Transverse colon (tissue), 4 donors: ENCODE results near the gene COL6A1. TPM values are rescaled to one million over a fixed set of nuclear protein-coding genes. Genes with fewer than 3 reads are reported as not detected.

Source experiments
- DNase-seq: peaks from one replicate; pipeline ENCODE4 v3.0.0-alpha.2; 2019
- H3K27ac ChIP-seq, 4 donors: fragments of 200-600 bp; sonication (generic); 2 replicates each; pipeline ENCODE4 v1.5.1; 2016 to 2018; ENCODE audit warnings: inconsistent platforms in 4 of 4
- H3K27me3 ChIP-seq: fragments of 200-600 bp; sonication (generic); 2 replicates; pipeline ENCODE4 v1.5.1; 2017; ENCODE audit warnings: inconsistent platforms
- H3K36me3 ChIP-seq, 4 donors: fragments of 200-600 bp; sonication (generic); 2 replicates each; pipeline ENCODE4 v1.5.1; 2017 to 2019; ENCODE audit warnings: inconsistent platforms in 4 of 4
- H3K4me1 ChIP-seq, 4 donors: fragments of 200-600 bp; sonication (generic); 2 replicates each; pipeline ENCODE4 v1.5.1; 2017 to 2020; ENCODE audit warnings: inconsistent platforms in 4 of 4
- H3K4me3 ChIP-seq, 4 donors: fragments of 200-600 bp; sonication (generic); 1 replicate in 1 of 4; 2 replicates in 3 of 4; pipeline versions ENCODE4 v1.5.1 to v1.6.1; 2017 to 2019; ENCODE audit warnings: inconsistent platforms in 4 of 4
- H3K9me3 ChIP-seq, 2 donors: fragments of 200-600 bp; sonication (generic); 2 replicates each; pipeline ENCODE4 v1.5.1; 2017 to 2019; ENCODE audit warnings: inconsistent platforms in 2 of 2
- CTCF ChIP-seq, 5 experiments: fragments of 200-600 bp in 3 of 5; fragments of 450-650 bp in 2 of 5; sonication (generic) in 3 of 5; IDR thresholded peaks; 1 replicate in 2 of 5; 2 replicates in 3 of 5; pipeline ENCODE4 v1.5.1; 2016 to 2017; ENCODE audit warnings: antibody characterized with exemption in 5 of 5, inconsistent platforms in 3 of 5, mild to moderate bottlenecking in 2 of 5, moderate library complexity in 1 of 5
- EP300 ChIP-seq: sonication (generic); formaldehyde crosslinking; IDR thresholded peaks from one replicate; pipeline ENCODE4 v1.6.1; 2017; ENCODE audit warnings: antibody characterized with exemption, low read depth
- POLR2A ChIP-seq: fragments of 450-650 bp; IDR thresholded peaks from one replicate; pipeline ENCODE4 v1.6.1; 2016; ENCODE audit warnings: antibody characterized with exemption, mild to moderate bottlenecking, moderate library complexity
- POLR2AphosphoS5 ChIP-seq, 3 donors: sonication (generic); formaldehyde crosslinking; IDR thresholded peaks; one replicate each; pipeline ENCODE4 v1.6.1; 2016; ENCODE audit warnings: antibody characterized with exemption in 3 of 3
- WGBS, 2 donors: methylation state at CpG; one replicate each; pipeline ENCODE4 v1.1.5; 2018; ENCODE audit warnings: low coverage in 1 of 2; 5-methylcytosine and 5-hydroxymethylcytosine counted together
- in situ Hi-C, 4 donors: fragments of 200-750 bp; cut with MboI; loops; one replicate each; pipeline versions ENCODE4 v1.15.0 to v1.15.1; 2017; ENCODE audit warnings: low sequenced_read_pairs in 3 of 4, low pct_ligation_motif_present in 1 of 4, low pct_unique_long_range_greater_than_20kb in 1 of 4
- intact Hi-C: fragments of 100-400 bp; cut with DNase I; formaldehyde crosslinking; loops from one replicate; pipeline ENCODE4 v1.15.1; 2023; ENCODE audit warnings: low total_unique reads
- total RNA-seq, 4 donors: library from RNA; depleted of rRNA; stranded (reverse); fragments of >200 nt; gene quantifications; one replicate each; pipeline ENCODE4 v1.1.0, GENCODE V29; 2016

The COL6A1 gene
- total RNA-seq, 4 donors from 2014 or later: 166 to 580 (median 346) TPM

GRCh38 chr21:45972353-45972715 is 9.2 kb upstream of the COL6A1 start:
- Histone ChIP-seq H3K36me3 (no peaks in the 10 kb centered on the region), H3K4me3 (peak overlapping the region; percentile 31 to 57 (median 36)), H3K27ac (peak overlapping the region; percentile 87 to 96 (median 90)), H3K9me3 (no peaks in the 10 kb centered on the region), H3K27me3 (peaks cover 53% of the 10 kb centered on the region), H3K4me1 (peaks cover 45 to 61% (median 47%) of the 10 kb centered on the region in 4 donors)
- DNase-seq: peak; percentile 13
- intact Hi-C loops: loop anchor here (1.0 to 10.0 kb wide), 3 partner anchors 52 to 140 kb away; partner anchors contain the start of gene COL6A2
- in situ Hi-C loops: loop anchor here in 1 of 4 donors (25.0 kb wide), 1 partner anchor 140 kb away; no protein-coding TSS in a partner anchor
- TF ChIP-seq CTCF (IDR thresholded peaks at IDR 0.05): no peak
- no peak for TF ChIP-seq POLR2A
- no peak for TF ChIP-seq EP300
- TF ChIP-seq POLR2AphosphoS5 (IDR thresholded peaks at IDR 0.05): no peak
- whole genome bisulfite sequencing, 2 donors: 37% methylated on average over 18 of the region's 19 CpGs; no CpG with 5 or more reads in 1 of the 2 donors

- Histone ChIP-seq H3K4me3 (peak overlapping the region; percentile 31 to 57 (median 36)), H3K27ac (peak overlapping the region; percentile 87 to 96 (median 90)), H3K36me3 (no peaks in the 10 kb centered on the region), H3K4me1 (peaks cover 45 to 63% (median 47%) of the 10 kb centered on the region in 4 donors), H3K9me3 (no peaks in the 10 kb centered on the region), H3K27me3 (peaks cover 56% of the 10 kb centered on the region)
- peak in 1 of 3 donors; percentile 32 for TF ChIP-seq POLR2AphosphoS5 (IDR thresholded peaks at IDR 0.05)
- TF ChIP-seq CTCF (IDR thresholded peaks at IDR 0.05): no peak
- in situ Hi-C loops: loop anchor here in 1 of 4 donors (25.0 kb wide), 1 partner anchor 139 kb away; no protein-coding TSS in a partner anchor
- WGBS, 2 donors: 9% methylated on average over 46 of the region's 58 CpGs; no CpG with 5 or more reads in 1 of the 2 donors
- DNase-seq: peak; percentile 52
- intact Hi-C loops: loop anchor here (1.0 to 10.0 kb wide), 3 partner anchors 52 to 139 kb away; partner anchors contain the start of gene COL6A2
Observed at GRCh38 chr21:45972716-45973474, 8.7 kb upstream of the COL6A1 start.

GRCh38 chr21:45973475-45974072 is 8.0 kb upstream of the COL6A1 start:
- TF ChIP-seq POLR2AphosphoS5 (IDR thresholded peaks at IDR 0.05) (peak in 2 of 3 donors; percentile 9 to 19), CTCF (IDR thresholded peaks at IDR 0.05) (peak; percentile 56 to 67 (median 61)), POLR2A (peak; percentile 15), EP300 (no peak)
- intact Hi-C loops: loop anchor here (5.0 to 10.0 kb wide), 2 partner anchors 51 to 139 kb away; no protein-coding TSS in a partner anchor
- no peaks in the 10 kb centered on the region for H3K36me3 ChIP-seq
- H3K27ac ChIP-seq: peak overlapping the region; percentile 87 to 96 (median 90)
- H3K27me3 ChIP-seq: peaks cover 56% of the 10 kb centered on the region
- in situ Hi-C loops: loop anchor here in 1 of 4 donors (25.0 kb wide), 1 partner anchor 139 kb away; no protein-coding TSS in a partner anchor
- WGBS, 2 donors: 1 to 2% methylated on average over 12 to 14 of the region's 38 CpGs
- peak; percentile 76 for DNase-seq
- peaks cover 45 to 66% (median 49%) of the 10 kb centered on the region in 4 donors for H3K4me1 ChIP-seq
- no peaks in the 10 kb centered on the region for H3K9me3 ChIP-seq
- peak overlapping the region; percentile 31 to 57 (median 36) for H3K4me3 ChIP-seq
